Measurements from ENCODE around the gene KDM2A.
"Not testable (repeated sequence)": the region's sequence is repeated elsewhere in the genome, so short reads cannot be mapped to it uniquely, and the experiment has no call there.

Gene KDM2A

GRCh38 chr11:67174311-67174710 lies 55.2 kb downstream of the KDM2A start:
- no peak for DNase-seq

- no peak for DNase-seq
These were observed 58.6 kb downstream of the KDM2A start for GRCh38 chr11:67177399-67178281.

GRCh38 chr11:67178421-67178820 lies 59.4 kb downstream of the KDM2A start:
- no peak for DNase-seq

GRCh38 chr11:67178878-67179277 lies 59.8 kb downstream of the KDM2A start:
- DNase-seq: no peak

GRCh38 chr11:67179892-67180490 lies 60.9 kb downstream of the KDM2A start:
- DNase-seq: no peak

- DNase-seq: no peak
These were observed 75.0 kb downstream of the KDM2A start for GRCh38 chr11:67194096-67194495.

GRCh38 chr11:67195971-67196456 lies 77.0 kb downstream of the KDM2A start:
- no peak for DNase-seq

GRCh38 chr11:67197606-67198005 lies 78.5 kb downstream of the KDM2A start:
- no peak for DNase-seq

- not testable (repeated sequence) for DNase-seq
These were observed 79.7 kb downstream of the KDM2A start for GRCh38 chr11:67198781-67199180.

- DNase-seq: no peak
These were observed 80.7 kb downstream of the KDM2A start for GRCh38 chr11:67199751-67200150.

- DNase-seq: no peak
These were observed 83.0 kb downstream of the KDM2A start for GRCh38 chr11:67202028-67202427.

GRCh38 chr11:67204822-67205221 lies 85.8 kb downstream of the KDM2A start:
- DNase-seq: no peak

GRCh38 chr11:67209222-67209621 lies 90.2 kb downstream of the KDM2A start:
- not testable (repeated sequence) for DNase-seq

- no peak for DNase-seq
These were observed 92.8 kb downstream of the KDM2A start for GRCh38 chr11:67211656-67212436.

- no peak for DNase-seq
These were observed 94.1 kb downstream of the KDM2A start for GRCh38 chr11:67213178-67213621.

- DNase-seq: no peak
These were observed 108.7 kb downstream of the KDM2A start for GRCh38 chr11:67227726-67228125.

GRCh38 chr11:67230406-67230805 lies 111.3 kb downstream of the KDM2A start:
- no peak for DNase-seq

GRCh38 chr11:67230886-67231285 lies 111.8 kb downstream of the KDM2A start:
- DNase-seq: no peak

- no peak for DNase-seq
These were observed 114.6 kb downstream of the KDM2A start for GRCh38 chr11:67233584-67234190.

GRCh38 chr11:67234571-67234970 lies 115.5 kb downstream of the KDM2A start:
- not testable (repeated sequence) for DNase-seq

GRCh38 chr11:67237574-67237973 lies 118.5 kb downstream of the KDM2A start:
- DNase-seq: no peak

GRCh38 chr11:67238894-67239782 lies 120.1 kb downstream of the KDM2A start:
- DNase-seq: no peak
